GM12872 (cell line): Measurements from ENCODE around the gene TADA3.

Source experiments
- TF ChIP-seq, protein P1 (sequence below): IDR thresholded peaks from 3 replicates; pipeline ENCODE4 v1.5.1; 2011; ENCODE audit warnings: low read depth, mild to moderate bottlenecking, low read length, moderate library complexity; ENCODE audit not compliant: insufficient read depth

TADA3 gene

DNA sequence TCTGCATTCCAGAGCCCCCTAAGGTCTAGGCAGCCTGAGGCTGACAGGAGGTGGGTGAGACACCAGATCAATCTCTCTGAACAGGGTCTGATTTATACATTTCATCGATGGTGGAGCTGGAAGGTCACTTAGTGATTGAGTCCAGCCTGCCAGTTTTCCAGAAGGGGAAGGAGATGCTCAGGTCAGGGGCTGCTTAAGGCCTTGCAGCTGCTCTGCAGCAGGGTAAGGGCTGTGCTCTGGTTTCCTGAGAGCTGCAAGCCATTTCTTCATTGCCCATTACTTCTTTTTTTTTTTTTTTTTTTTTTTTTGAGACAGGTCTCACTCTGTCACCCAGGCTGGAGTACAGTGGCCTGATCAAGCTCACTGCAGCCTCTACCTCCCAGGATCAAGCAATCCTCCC lies 10.7 kb downstream of the TADA3 start:
- TF ChIP-seq, protein P1, sequence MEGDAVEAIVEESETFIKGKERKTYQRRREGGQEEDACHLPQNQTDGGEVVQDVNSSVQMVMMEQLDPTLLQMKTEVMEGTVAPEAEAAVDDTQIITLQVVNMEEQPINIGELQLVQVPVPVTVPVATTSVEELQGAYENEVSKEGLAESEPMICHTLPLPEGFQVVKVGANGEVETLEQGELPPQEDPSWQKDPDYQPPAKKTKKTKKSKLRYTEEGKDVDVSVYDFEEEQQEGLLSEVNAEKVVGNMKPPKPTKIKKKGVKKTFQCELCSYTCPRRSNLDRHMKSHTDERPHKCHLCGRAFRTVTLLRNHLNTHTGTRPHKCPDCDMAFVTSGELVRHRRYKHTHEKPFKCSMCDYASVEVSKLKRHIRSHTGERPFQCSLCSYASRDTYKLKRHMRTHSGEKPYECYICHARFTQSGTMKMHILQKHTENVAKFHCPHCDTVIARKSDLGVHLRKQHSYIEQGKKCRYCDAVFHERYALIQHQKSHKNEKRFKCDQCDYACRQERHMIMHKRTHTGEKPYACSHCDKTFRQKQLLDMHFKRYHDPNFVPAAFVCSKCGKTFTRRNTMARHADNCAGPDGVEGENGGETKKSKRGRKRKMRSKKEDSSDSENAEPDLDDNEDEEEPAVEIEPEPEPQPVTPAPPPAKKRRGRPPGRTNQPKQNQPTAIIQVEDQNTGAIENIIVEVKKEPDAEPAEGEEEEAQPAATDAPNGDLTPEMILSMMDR: no peak

GRCh38 chr3:9780910-9781309 lies 11.4 kb downstream of the TADA3 start:
- TF ChIP-seq, protein P1: no peak

DNA sequence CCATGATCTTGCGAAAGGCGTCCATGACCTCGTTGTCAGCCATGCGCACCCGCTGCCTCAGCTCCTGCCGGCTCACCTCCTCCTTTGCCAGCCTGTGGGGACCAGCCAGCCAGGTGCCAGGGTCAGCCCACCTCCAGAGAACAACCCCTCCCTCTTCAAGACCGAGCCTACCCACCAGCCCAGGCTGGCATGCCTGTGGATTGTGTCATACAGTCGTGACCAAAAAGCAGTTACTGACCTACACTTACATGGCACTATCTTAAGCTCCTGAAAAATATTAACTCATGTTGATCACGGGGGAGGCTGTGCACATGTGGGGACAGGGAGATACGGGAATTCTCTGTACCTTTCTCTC lies 11.8 kb downstream of the TADA3 start:
- TF ChIP-seq, protein P1: no peak

DNA sequence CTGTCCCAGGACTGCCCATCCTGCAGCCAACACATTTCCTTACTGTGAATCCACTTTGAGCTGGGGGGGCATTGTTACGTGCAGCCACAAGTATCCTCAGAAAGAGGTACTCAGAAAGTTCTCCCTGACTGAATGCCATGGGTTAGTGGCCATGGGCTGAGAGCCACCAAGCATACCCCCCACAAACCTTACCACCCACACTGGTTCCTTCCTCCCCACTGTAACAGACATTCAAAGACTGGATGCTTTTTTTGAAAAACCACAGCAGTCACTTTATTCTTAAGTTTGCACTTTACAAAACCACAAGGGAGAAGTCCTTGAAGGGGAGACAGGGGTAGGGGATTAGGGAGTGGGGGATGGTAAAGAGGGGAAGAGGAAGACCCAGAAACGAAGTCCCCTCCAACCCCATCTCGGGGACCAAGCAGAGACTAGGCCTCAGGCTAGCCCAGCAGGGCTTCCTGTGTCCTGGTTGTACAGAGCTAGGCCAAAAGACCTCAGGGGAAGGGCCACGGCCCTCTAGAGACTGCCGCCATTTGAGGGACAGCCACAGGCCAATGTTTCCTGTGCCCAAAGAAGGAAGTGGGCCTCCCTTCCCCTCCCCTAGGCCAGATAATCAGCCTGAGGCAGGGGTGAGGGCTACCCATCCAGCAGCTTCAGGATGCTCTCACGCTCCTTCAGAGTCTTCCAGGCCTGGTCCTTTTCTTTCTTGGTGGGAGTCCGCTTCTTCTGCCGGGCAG lies 12.4 kb downstream of the TADA3 start:
- TF ChIP-seq, protein P1: no peak

GRCh38 chr3:9779075-9779593 lies 13.1 kb downstream of the TADA3 start:
- TF ChIP-seq, protein P1: no peak

- TF ChIP-seq, protein P1: no peak
Observed at GRCh38 chr3:9778143-9779074, 13.9 kb downstream of the TADA3 start.

DNA sequence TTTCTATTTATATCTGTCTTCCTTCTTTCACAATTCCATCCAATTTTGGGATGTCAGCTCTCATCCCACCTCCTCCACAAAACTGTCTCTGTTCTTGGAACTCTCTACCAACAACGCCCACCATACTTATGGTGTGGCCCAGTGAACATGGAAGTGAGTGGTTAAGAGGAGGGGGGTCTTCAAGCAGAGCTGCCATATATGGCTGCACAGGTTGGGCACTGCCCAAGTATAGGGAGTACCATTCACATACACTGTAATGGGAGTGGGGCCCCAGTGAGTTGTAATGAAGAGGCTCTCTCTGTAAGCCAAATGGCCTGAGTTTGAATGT lies 14.6 kb downstream of the TADA3 start:
- TF ChIP-seq, protein P1: no peak
